Activated B cell treated with CpG ODN at 0.5 μM for 24 hours (primary cell): ENCODE data around the gene AKT3. TPM values are rescaled to one million over a fixed set of nuclear protein-coding genes. Genes with fewer than 3 reads are reported as not detected.

Experiments
- ATAC-seq: fragments of 200-7000 bp; cut with Tn5 transposase; one replicate; pipeline ENCODE4 v1.10.0; 2021; ENCODE audit warnings: low read depth, mild to moderate bottlenecking, moderate library complexity
- CTCF ChIA-PET: fragments of 350-600 bp; sonication (Branson Sonifier 250); formaldehyde crosslinking; loops from one replicate; lab custom pipeline; 2021; ENCODE audit warnings: antibody characterized with exemption; lab: Charles Lee
- POLR2A ChIA-PET: fragments of 350-600 bp; sonication (Branson Sonifier 250); formaldehyde crosslinking; loops from one replicate; lab custom pipeline; 2021; ENCODE audit warnings: antibody characterized with exemption; lab: Charles Lee
- DNase-seq: peaks from one replicate; pipeline ENCODE4 v3.0.0; 2022
- H3K27ac Mint-ChIP-seq: one replicate; pipeline ENCODE4 v1.8.0; 2020; ENCODE audit warnings: mixed read lengths
- H3K27me3 Mint-ChIP-seq: one replicate; pipeline ENCODE4 v1.8.0; 2021; ENCODE audit warnings: mixed read lengths
- H3K36me3 Mint-ChIP-seq: one replicate; pipeline ENCODE4 v1.8.0; 2021; ENCODE audit warnings: low read depth, mixed read lengths
- H3K4me1 Mint-ChIP-seq: one replicate; pipeline ENCODE4 v1.8.0; 2021; ENCODE audit warnings: mixed read lengths
- H3K4me3 Mint-ChIP-seq: one replicate; pipeline ENCODE4 v1.8.0; 2020; ENCODE audit warnings: mild to moderate bottlenecking, mixed read lengths
- H3K9me3 Mint-ChIP-seq: one replicate; pipeline ENCODE4 v1.8.0; 2020; ENCODE audit warnings: mixed read lengths
- intact Hi-C: fragments of 100-400 bp; cut with micrococcal nuclease; formaldehyde crosslinking; loops from one replicate; pipeline ENCODE4 v1.15.1; 2024
- total RNA-seq: library from RNA; stranded (reverse); gene quantifications from 2 replicates; pipeline ENCODE4 v1.2.3, GENCODE V29; 2022
- TF ChIP-seq, protein P1 (sequence below): fragments of 200-600 bp; IDR thresholded peaks from one replicate; pipeline ENCODE4 v1.8.0; 2022; ENCODE audit warnings: antibody characterized with exemption, mild to moderate bottlenecking

Gene AKT3
- total RNA-seq, 1 donor from 2014 or later: 63.3 TPM

DNA sequence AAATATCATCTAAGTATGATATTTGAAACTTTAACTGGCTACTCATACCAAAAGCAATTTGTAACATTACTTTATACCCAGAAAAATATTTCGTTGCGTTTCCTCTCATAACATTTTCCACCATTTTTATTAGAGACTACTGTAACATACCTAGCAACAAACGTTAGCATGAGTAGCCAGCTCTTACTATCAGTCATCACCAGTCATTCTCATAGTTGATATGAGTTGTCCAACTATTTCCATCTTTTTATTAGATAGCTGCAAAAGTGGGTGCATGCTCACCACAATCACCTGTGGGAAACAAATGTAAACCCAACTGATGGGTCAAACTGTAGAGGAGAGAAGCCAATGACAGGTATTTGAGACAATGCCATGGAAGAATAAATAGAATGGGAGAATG lies 114.6 kb downstream of the AKT3 start:
- Mint-ChIP-seq H3K9me3 (no peaks in the 10 kb centered on the region), H3K36me3 (peaks cover 13% of the 10 kb centered on the region), H3K4me1 (peaks cover 18% of the 10 kb centered on the region), H3K27me3 (no peaks in the 10 kb centered on the region), H3K27ac (no peak overlapping the region), H3K4me3 (no peak overlapping the region)
- DNase-seq (no peak), ATAC-seq (no peak)
- ChIA-PET POLR2A (no interaction called here), CTCF (no interaction called here)
- intact Hi-C loops: no loop called here
- TF ChIP-seq, protein P1, sequence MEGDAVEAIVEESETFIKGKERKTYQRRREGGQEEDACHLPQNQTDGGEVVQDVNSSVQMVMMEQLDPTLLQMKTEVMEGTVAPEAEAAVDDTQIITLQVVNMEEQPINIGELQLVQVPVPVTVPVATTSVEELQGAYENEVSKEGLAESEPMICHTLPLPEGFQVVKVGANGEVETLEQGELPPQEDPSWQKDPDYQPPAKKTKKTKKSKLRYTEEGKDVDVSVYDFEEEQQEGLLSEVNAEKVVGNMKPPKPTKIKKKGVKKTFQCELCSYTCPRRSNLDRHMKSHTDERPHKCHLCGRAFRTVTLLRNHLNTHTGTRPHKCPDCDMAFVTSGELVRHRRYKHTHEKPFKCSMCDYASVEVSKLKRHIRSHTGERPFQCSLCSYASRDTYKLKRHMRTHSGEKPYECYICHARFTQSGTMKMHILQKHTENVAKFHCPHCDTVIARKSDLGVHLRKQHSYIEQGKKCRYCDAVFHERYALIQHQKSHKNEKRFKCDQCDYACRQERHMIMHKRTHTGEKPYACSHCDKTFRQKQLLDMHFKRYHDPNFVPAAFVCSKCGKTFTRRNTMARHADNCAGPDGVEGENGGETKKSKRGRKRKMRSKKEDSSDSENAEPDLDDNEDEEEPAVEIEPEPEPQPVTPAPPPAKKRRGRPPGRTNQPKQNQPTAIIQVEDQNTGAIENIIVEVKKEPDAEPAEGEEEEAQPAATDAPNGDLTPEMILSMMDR: no peak

DNA sequence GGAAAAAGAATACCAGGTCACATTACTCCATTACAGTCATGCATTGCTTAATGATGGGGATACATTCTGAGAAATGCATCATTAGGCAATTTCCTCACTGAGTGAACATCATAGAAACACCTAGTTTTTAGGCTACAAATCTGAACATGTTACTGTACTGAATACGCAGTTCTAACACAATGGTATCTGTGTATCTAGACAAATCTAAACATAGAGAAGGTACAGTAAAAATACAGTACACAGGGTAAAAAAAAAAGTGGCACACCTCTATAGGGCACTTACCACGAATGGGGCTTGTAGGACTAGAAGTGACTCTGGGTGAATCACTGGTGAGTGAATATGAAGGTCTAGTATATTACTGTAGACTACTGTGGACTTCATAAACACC lies 115.7 kb downstream of the AKT3 start:
- no peak overlapping the region for H3K27ac Mint-ChIP-seq
- ChIA-PET POLR2A (no interaction called here), CTCF (no interaction called here)
- H3K4me1 Mint-ChIP-seq: peaks cover 13% of the 10 kb centered on the region
- no peak overlapping the region for H3K4me3 Mint-ChIP-seq
- H3K36me3 Mint-ChIP-seq: peaks cover 15% of the 10 kb centered on the region
- no peaks in the 10 kb centered on the region for H3K27me3 Mint-ChIP-seq
- TF ChIP-seq, protein P1: no peak
- H3K9me3 Mint-ChIP-seq: no peaks in the 10 kb centered on the region
- no peak for DNase-seq
- intact Hi-C loops: no loop called here
- no peak for ATAC-seq

DNA sequence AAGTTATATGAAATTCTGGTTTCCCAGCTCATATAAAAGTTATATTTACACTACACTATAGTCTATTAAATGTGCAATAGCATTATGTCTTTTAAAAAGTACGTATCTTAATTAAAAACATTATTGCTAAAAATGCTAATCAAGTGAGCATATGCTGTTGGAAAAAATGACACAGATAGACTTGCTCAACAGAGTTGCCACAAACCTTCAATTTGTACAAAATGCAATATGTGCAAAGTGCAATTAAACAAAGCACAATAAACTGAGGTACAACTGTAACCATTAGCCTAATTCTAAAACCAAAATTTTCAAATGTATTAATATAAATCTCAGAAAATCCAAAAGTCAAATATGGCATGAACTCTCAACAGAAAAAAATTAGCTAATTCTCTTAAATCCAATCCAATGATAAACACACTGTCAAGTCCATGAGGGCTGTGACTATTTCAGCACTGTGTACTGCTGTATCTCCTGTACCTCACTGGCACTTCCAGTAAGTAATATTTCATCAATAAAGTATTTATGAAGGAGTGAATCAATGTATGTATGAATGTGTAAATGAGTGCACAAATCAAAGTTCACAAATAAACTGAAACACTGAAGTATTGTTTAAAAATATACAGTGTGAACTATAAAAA lies 116.3 kb downstream of the AKT3 start:
- Mint-ChIP-seq H3K27ac (no peak overlapping the region), H3K36me3 (peaks cover 17% of the 10 kb centered on the region), H3K9me3 (no peaks in the 10 kb centered on the region), H3K4me1 (peaks cover 17% of the 10 kb centered on the region), H3K27me3 (no peaks in the 10 kb centered on the region), H3K4me3 (no peak overlapping the region)
- ATAC-seq (no peak), DNase-seq (no peak)
- intact Hi-C loops: no loop called here
- ChIA-PET POLR2A (no interaction called here), CTCF (no interaction called here)
- TF ChIP-seq, protein P1: no peak

DNA sequence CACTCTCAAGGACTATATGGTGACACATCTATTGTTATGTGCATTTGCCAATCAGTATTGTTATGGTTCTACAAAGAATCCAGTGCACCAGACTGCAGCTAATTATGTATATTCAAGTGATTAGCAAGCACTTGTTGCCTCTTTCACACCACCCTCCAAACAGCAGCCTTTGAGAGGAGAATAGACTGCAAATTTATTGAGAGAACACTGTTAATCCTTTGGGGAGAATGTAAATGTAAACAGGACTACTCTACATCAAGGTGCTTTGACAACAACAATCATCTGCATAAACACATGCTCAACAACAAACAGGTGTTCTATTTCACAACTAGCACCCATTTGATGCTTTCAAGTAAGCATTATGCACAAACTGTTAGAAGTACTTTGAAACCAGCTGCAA lies 117.4 kb downstream of the AKT3 start:
- no peak for ATAC-seq
- H3K4me3 Mint-ChIP-seq: no peak overlapping the region
- CTCF ChIA-PET: no interaction called here
- intact Hi-C loops: no loop called here
- H3K9me3 Mint-ChIP-seq: no peaks in the 10 kb centered on the region
- DNase-seq: no peak
- H3K27me3 Mint-ChIP-seq: no peaks in the 10 kb centered on the region
- peaks cover 17% of the 10 kb centered on the region for H3K36me3 Mint-ChIP-seq
- TF ChIP-seq, protein P1: no peak
- H3K4me1 Mint-ChIP-seq: peaks cover 28% of the 10 kb centered on the region
- POLR2A ChIA-PET: no interaction called here
- no peak overlapping the region for H3K27ac Mint-ChIP-seq

GRCh38 chr1:243731974-243732625 lies 117.9 kb downstream of the AKT3 start:
- TF ChIP-seq, protein P1: no peak
- peaks cover 17% of the 10 kb centered on the region for H3K36me3 Mint-ChIP-seq
- intact Hi-C loops: no loop called here
- no peaks in the 10 kb centered on the region for H3K9me3 Mint-ChIP-seq
- ChIA-PET POLR2A (no interaction called here), CTCF (no interaction called here)
- peaks cover 30% of the 10 kb centered on the region for H3K4me1 Mint-ChIP-seq
- H3K27ac Mint-ChIP-seq: no peak overlapping the region
- no peak for DNase-seq
- H3K4me3 Mint-ChIP-seq: no peak overlapping the region
- ATAC-seq: no peak
- no peaks in the 10 kb centered on the region for H3K27me3 Mint-ChIP-seq
